Fibroblast of lung (primary cell): ENCODE data around the gene TRIM38. TPM values are rescaled to one million over a fixed set of nuclear protein-coding genes. Genes with fewer than 3 reads are reported as not detected.

Source experiments
- DNase-seq, 2 donors: peaks; one replicate each; pipeline versions ENCODE4 v3.0.0 to v3.0.0-alpha.2; 2010; ENCODE audit warnings: low read depth in 2 of 2
- H2AFZ ChIP-seq: 2 replicates; pipeline ENCODE4 v1.5.1; 2012; ENCODE audit warnings: low read length, control low read depth, inconsistent platforms
- H3K27ac ChIP-seq: 2 replicates; pipeline ENCODE4 v1.5.1; 2011; ENCODE audit warnings: low read length, control low read depth; ENCODE audit not compliant: insufficient read depth
- H3K27me3 ChIP-seq: 2 replicates; pipeline ENCODE4 v1.5.1; 2011; ENCODE audit warnings: mild to moderate bottlenecking, low read length; ENCODE audit not compliant: control insufficient read depth, insufficient read depth
- H3K36me3 ChIP-seq: 2 replicates; pipeline ENCODE4 v1.5.1; 2011; ENCODE audit warnings: low read length; ENCODE audit not compliant: control insufficient read depth, insufficient read depth
- H3K4me1 ChIP-seq: 2 replicates; pipeline ENCODE4 v1.5.1; 2011; ENCODE audit warnings: low read length; ENCODE audit not compliant: control insufficient read depth, insufficient read depth; ENCODE audit errors: extremely low read depth
- H3K4me2 ChIP-seq: 2 replicates; pipeline ENCODE4 v1.5.1; 2011; ENCODE audit warnings: low read length, control low read depth; ENCODE audit not compliant: insufficient read depth; ENCODE audit errors: extremely low read depth
- H3K4me3 ChIP-seq, 4 experiments: fragments of 200-600 bp in 1 of 4; sonication (generic) in 1 of 4; replicated peaks in 1 of 4; 2 replicates each; pipeline ENCODE4 v1.5.1; 2011 to 2016; ENCODE audit warnings: low read length in 4 of 4, low read depth in 3 of 4, mild to moderate bottlenecking in 3 of 4, control low read depth in 2 of 4, inconsistent platforms in 1 of 4, mixed read lengths in 1 of 4; ENCODE audit not compliant: insufficient read depth in 1 of 4; ENCODE audit errors: control extremely low read depth in 1 of 4
- H3K79me2 ChIP-seq: 2 replicates; pipeline ENCODE4 v1.5.1; 2012; ENCODE audit warnings: mild to moderate bottlenecking, low read length, inconsistent platforms; ENCODE audit not compliant: control insufficient read depth, insufficient read depth
- H3K9ac ChIP-seq: 2 replicates; pipeline ENCODE4 v1.5.1; 2011; ENCODE audit warnings: mild to moderate bottlenecking, low read length, control low read depth; ENCODE audit not compliant: insufficient read depth
- H3K9me3 ChIP-seq: 2 replicates; pipeline ENCODE4 v1.5.1; 2012; ENCODE audit warnings: low read depth, low read length; ENCODE audit not compliant: control insufficient read depth, insufficient read depth
- H4K20me1 ChIP-seq: 2 replicates; pipeline ENCODE4 v1.5.1; 2011; ENCODE audit warnings: low read length; ENCODE audit not compliant: control insufficient read depth, insufficient read depth; ENCODE audit errors: extremely low read depth
- EZH2 ChIP-seq: IDR thresholded peaks from 2 replicates; pipeline ENCODE4 v1.5.1; 2012; ENCODE audit warnings: low read length, control low read depth, mild to moderate bottlenecking; ENCODE audit errors: missing control alignments
- polyA plus RNA-seq, 2 donors: library from polyadenylated mRNA; depleted of rRNA in 1 of 2; stranded (reverse) in 1 of 2; unstranded in 1 of 2; fragments of >200 nt; gene quantifications; 2 replicates each; pipeline ENCODE4 v1.2.1, GENCODE V29; 2011 to 2012; ENCODE audit warnings: missing spikeins in 1 of 2
- total RNA-seq: library from RNA; depleted of rRNA; stranded (reverse); fragments of >200 nt; gene quantifications from 2 replicates; pipeline ENCODE4 v1.2.1, GENCODE V29; 2014
- TF ChIP-seq, protein P1 (sequence below), 2 donors: IDR thresholded peaks in 1 of 2; conservative IDR thresholded peaks in 1 of 2; 1 replicate in 1 of 2; 2 replicates in 1 of 2; pipeline ENCODE4 v1.5.1; 2011 to 2012; ENCODE audit warnings: low read length in 2 of 2, control low read depth in 1 of 2, inconsistent platforms in 1 of 2, low read depth in 1 of 2, mild to moderate bottlenecking in 1 of 2

The TRIM38 gene
- total and polyA plus RNA-seq, 2 donors (not counting 1 experiment from before 2014, with no cell fraction given), result 7.6 to 14.5 TPM

DNA sequence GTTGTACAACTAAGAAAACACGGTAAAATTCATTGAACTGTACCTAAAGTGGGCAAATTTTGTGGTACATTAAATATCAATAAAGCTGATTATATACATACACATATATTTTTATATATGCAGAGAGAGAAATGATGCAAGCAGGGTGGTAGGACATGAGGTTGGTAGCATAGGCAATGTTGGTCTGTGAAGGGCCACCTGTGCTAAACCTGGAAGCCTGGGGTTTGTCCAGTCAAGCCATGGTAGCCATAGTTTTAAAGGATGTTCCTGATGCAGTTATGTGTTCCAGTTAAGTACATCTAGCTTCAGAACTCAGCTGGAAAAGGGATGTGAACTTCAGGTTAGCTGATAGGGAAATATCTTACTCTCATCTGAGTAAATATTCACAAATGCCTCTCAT lies 60.1 kb downstream of the TRIM38 start:
- TF ChIP-seq, protein P1, sequence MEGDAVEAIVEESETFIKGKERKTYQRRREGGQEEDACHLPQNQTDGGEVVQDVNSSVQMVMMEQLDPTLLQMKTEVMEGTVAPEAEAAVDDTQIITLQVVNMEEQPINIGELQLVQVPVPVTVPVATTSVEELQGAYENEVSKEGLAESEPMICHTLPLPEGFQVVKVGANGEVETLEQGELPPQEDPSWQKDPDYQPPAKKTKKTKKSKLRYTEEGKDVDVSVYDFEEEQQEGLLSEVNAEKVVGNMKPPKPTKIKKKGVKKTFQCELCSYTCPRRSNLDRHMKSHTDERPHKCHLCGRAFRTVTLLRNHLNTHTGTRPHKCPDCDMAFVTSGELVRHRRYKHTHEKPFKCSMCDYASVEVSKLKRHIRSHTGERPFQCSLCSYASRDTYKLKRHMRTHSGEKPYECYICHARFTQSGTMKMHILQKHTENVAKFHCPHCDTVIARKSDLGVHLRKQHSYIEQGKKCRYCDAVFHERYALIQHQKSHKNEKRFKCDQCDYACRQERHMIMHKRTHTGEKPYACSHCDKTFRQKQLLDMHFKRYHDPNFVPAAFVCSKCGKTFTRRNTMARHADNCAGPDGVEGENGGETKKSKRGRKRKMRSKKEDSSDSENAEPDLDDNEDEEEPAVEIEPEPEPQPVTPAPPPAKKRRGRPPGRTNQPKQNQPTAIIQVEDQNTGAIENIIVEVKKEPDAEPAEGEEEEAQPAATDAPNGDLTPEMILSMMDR (conservative IDR thresholded peaks at IDR 0.05 in 1 of 2, IDR thresholded peaks at IDR 0.05 in 1 of 2; ENCODE audit: low read depth in 1 of 2, low read length in 2 of 2), result no peak
- no peak for TF ChIP-seq EZH2
- no peak overlapping the region for H3K9ac ChIP-seq
- no peak overlapping the region for H2AFZ ChIP-seq
- no peaks in the 10 kb centered on the region for H4K20me1 ChIP-seq
- no peak for DNase-seq
- peaks cover 7% of the 10 kb centered on the region for H3K4me1 ChIP-seq
- H3K79me2 ChIP-seq, result no peaks in the 10 kb centered on the region
- H3K9me3 ChIP-seq, result no peaks in the 10 kb centered on the region
- H3K27me3 ChIP-seq, result no peaks in the 10 kb centered on the region
- no peak overlapping the region for H3K4me2 ChIP-seq
- no peak overlapping the region for H3K27ac ChIP-seq
- no peak overlapping the region for H3K4me3 ChIP-seq
- no peaks in the 10 kb centered on the region for H3K36me3 ChIP-seq

DNA sequence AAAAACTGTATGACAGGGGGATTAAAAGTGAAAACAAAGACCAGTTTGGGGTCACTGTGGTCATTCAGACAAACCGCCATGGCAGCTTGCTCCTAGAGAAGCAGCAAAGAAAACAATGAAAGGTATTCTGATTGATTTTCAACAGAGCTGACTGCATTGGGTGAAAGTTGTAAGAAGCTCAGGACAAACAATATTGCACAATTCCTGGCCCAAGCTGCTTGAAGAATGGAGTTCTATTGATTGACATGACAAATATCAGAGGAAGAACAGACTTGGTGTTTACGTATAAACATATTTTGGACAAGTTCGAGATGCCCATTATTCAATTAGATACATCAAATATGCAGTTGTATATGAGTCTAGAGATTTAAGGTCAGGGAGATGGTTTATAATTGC lies 62.0 kb downstream of the TRIM38 start:
- no peaks in the 10 kb centered on the region for H4K20me1 ChIP-seq
- no peaks in the 10 kb centered on the region for H3K27me3 ChIP-seq
- no peak overlapping the region for H3K4me3 ChIP-seq
- H3K4me2 ChIP-seq, result no peak overlapping the region
- H3K9ac ChIP-seq, result no peak overlapping the region
- TF ChIP-seq, protein P1 (conservative IDR thresholded peaks at IDR 0.05 in 1 of 2, IDR thresholded peaks at IDR 0.05 in 1 of 2; ENCODE audit: low read depth in 1 of 2, low read length in 2 of 2), result no peak
- no peak for TF ChIP-seq EZH2
- H3K36me3 ChIP-seq, result no peaks in the 10 kb centered on the region
- H3K9me3 ChIP-seq, result no peaks in the 10 kb centered on the region
- no peak for DNase-seq
- no peak overlapping the region for H2AFZ ChIP-seq
- H3K79me2 ChIP-seq, result no peaks in the 10 kb centered on the region
- H3K27ac ChIP-seq, result peak overlapping the region; percentile 89
- peaks cover 7% of the 10 kb centered on the region for H3K4me1 ChIP-seq

DNA sequence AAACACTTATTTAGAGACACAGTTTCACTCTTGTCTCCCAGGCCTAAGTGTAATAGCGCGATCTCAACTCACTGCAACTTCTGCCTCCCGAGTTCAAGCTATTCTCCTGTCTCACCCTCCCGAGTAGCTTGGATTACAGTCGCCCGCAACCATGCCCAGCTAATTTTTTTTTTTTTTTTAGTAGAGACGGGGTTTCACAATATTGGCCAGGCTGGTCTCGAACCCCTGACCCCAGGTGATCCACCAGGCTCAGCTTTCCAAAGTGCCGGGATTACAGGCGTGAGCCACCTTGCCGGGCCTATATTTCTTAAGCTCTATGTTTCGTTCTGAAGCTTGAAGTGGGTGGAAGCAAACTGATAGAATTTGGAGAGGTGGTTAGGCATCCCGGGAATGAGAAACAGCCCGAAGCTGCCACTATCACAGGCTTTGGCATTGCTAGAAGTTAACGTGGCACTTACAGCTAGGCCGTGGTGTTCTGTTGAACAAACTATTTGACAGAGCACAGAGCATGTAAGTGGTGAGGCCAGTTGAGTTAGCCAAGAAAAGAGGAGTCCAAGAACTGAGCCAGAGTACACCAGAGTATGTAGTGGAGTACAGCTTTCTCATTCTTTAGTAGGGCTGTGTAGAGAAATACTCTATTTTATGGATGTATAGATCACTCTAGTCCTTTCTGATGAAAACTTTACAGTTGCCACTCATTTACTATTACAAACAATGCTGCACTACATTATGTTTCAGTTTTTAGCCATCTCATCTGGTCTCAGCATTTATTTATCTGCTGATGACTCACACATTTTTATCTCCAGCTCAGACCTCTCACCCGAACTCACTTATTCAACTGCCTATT lies 62.7 kb downstream of the TRIM38 start:
- Histone ChIP-seq H3K9me3 (no peaks in the 10 kb centered on the region), H3K9ac (no peak overlapping the region), H3K27me3 (no peaks in the 10 kb centered on the region), H3K36me3 (no peaks in the 10 kb centered on the region), H4K20me1 (no peaks in the 10 kb centered on the region), H3K27ac (peak overlapping the region; percentile 89), H3K4me2 (peak overlapping the region; percentile 49), H2AFZ (peak overlapping the region; percentile 17), H3K79me2 (no peaks in the 10 kb centered on the region), H3K4me1 (peaks cover 7% of the 10 kb centered on the region), H3K4me3 (peak overlapping the region in 2 of 4 experiments; percentile 74 to 84)
- TF ChIP-seq EZH2, result no peak
- TF ChIP-seq, protein P1 (conservative IDR thresholded peaks at IDR 0.05 in 1 of 2, IDR thresholded peaks at IDR 0.05 in 1 of 2; ENCODE audit: low read depth in 1 of 2, low read length in 2 of 2), result no peak
- peak; percentile 82 to 91 for DNase-seq
